HCT116 (cell line): ENCODE data around the gene QSOX1. TPM values are rescaled to one million over a fixed set of nuclear protein-coding genes. Genes with fewer than 3 reads are reported as not detected.

ENCODE experiments used
- ATAC-seq: fragments of 200-7000 bp; cut with Tn5 transposase; 2 replicates; pipeline ENCODE4 v1.9.1; 2020; ENCODE audit warnings: mild to moderate bottlenecking, moderate library complexity
- BruUV-seq: library from RNA; stranded (reverse); fragments of 400-500 nt; replicated peaks from 2 replicates; lab custom pipeline; 2021; lab: Mats Ljungman, UMichigan
- CTCF ChIA-PET: fragments of 300-600 bp; sonication (Branson Sonifier 250); formaldehyde crosslinking; loops from one replicate; lab custom pipeline; 2021; ENCODE audit warnings: antibody characterized with exemption; lab: Charles Lee
- POLR2A ChIA-PET: fragments of 300-600, 350-600 bp; sonication (Branson Sonifier 250); formaldehyde crosslinking; loops from one replicate; lab custom pipeline; 2021; ENCODE audit warnings: antibody characterized with exemption; lab: Charles Lee
- RAD21 ChIA-PET, 2 experiments: fragments of 300-600 bp; sonication (Branson Sonifier 250); formaldehyde crosslinking; loops; one replicate each; lab custom pipeline; 2023; ENCODE audit warnings: low total read pairs in 2 of 2; ENCODE audit not compliant: uncharacterized antibody in 2 of 2, unreplicated experiment in 2 of 2, low non-redundant PET in 1 of 2; lab: Charles Lee
- DNase-seq: peaks from one replicate; pipeline ENCODE4 v3.0.0-alpha.2; 2010; ENCODE audit warnings: low read depth, low spot score
- H2AFZ ChIP-seq: fragments of 200-600 bp; shearing (Covaris generic), sonication (generic); 2 replicates; pipeline ENCODE4 v1.6.1; 2017; ENCODE audit warnings: low read depth, mixed run types, mixed read lengths, antibody characterized with exemption, low read length; ENCODE audit not compliant: poor library complexity, severe bottlenecking
- H3K27ac ChIP-seq: 2 replicates; pipeline ENCODE4 v1.5.1; 2012; ENCODE audit warnings: low read depth, low read length
- H3K27me3 ChIP-seq: fragments of 200-600 bp; sonication (generic); 2 replicates; pipeline ENCODE4 v1.6.1; 2016; ENCODE audit warnings: mixed run types, low read length, mixed read lengths; ENCODE audit not compliant: insufficient read depth
- H3K36me3 ChIP-seq, 2 experiments: fragments of 200-500 bp in 1 of 2; fragments of 200-600 bp in 1 of 2; sonication (Bioruptor generic) in 1 of 2; sonication (generic) in 1 of 2; 2 replicates each; pipeline versions ENCODE4 v1.5.1 to v1.6.1; 2014 to 2016; ENCODE audit warnings: low read length in 2 of 2, inconsistent platforms in 1 of 2, mixed read lengths in 1 of 2, mixed run types in 1 of 2; ENCODE audit not compliant: insufficient read depth in 2 of 2, control insufficient read depth in 1 of 2
- H3K4me1 ChIP-seq, 2 experiments: fragments of 200-600 bp in 1 of 2; sonication (generic) in 1 of 2; 2 replicates each; pipeline versions ENCODE4 v1.5.1 to v1.6.1; 2012 to 2017; ENCODE audit warnings: low read length in 2 of 2, inconsistent platforms in 1 of 2, mild to moderate bottlenecking in 1 of 2, mixed read lengths in 1 of 2, mixed run types in 1 of 2, moderate library complexity in 1 of 2; ENCODE audit not compliant: insufficient read depth in 2 of 2, control insufficient read depth in 1 of 2
- H3K4me2 ChIP-seq: fragments of 200-600 bp; sonication (generic); 2 replicates; pipeline ENCODE4 v1.6.1; 2017; ENCODE audit warnings: mixed run types, low read length, mixed read lengths
- H3K4me3 ChIP-seq, 2 experiments: fragments of 200-600 bp in 1 of 2; sonication (generic) in 1 of 2; replicated peaks in 1 of 2; 2 replicates each; pipeline ENCODE4 v1.5.1; 2011 to 2016; ENCODE audit warnings: low read length in 2 of 2, control low read depth in 1 of 2, low read depth in 1 of 2, mild to moderate bottlenecking in 1 of 2, mixed read lengths in 1 of 2, mixed run types in 1 of 2
- H3K79me2 ChIP-seq: fragments of 200-600 bp; sonication (generic); 2 replicates; pipeline ENCODE4 v1.6.1; 2017; ENCODE audit warnings: mild to moderate bottlenecking, mixed run types, low read length, moderate library complexity, mixed read lengths; ENCODE audit not compliant: insufficient read depth
- H3K9ac ChIP-seq: fragments of 200-600 bp; sonication (generic); 2 replicates; pipeline ENCODE4 v1.6.1; 2016; ENCODE audit warnings: low read length, mixed read lengths
- H3K9me2 ChIP-seq: fragments of 200-600 bp; sonication (generic), shearing (Covaris generic); 2 replicates; pipeline ENCODE4 v1.6.1; 2017; ENCODE audit warnings: mixed run types, mild to moderate bottlenecking, moderate library complexity; ENCODE audit not compliant: insufficient read depth
- H3K9me3 ChIP-seq, 2 experiments: fragments of 200-500 bp in 1 of 2; fragments of 200-600 bp in 1 of 2; sonication (Bioruptor generic) in 1 of 2; sonication (generic) in 1 of 2; 2 replicates each; pipeline ENCODE4 v1.6.1; 2014 to 2017; ENCODE audit warnings: low read length in 2 of 2, mixed read lengths in 2 of 2, inconsistent platforms in 1 of 2, low read depth in 1 of 2, mild to moderate bottlenecking in 1 of 2, mixed run types in 1 of 2, moderate library complexity in 1 of 2; ENCODE audit not compliant: control insufficient read depth in 1 of 2, insufficient read depth in 1 of 2
- H4K20me1 ChIP-seq: fragments of 200-600 bp; sonication (generic), shearing (Covaris generic); 2 replicates; pipeline ENCODE4 v1.6.1; 2017; ENCODE audit warnings: mixed run types, mild to moderate bottlenecking, moderate library complexity; ENCODE audit not compliant: insufficient read depth
- CEBPB ChIP-seq: IDR thresholded peaks from 2 replicates; pipeline ENCODE4 v1.6.1; 2012; ENCODE audit warnings: low read depth
- ELF1 ChIP-seq: IDR thresholded peaks from 2 replicates; pipeline ENCODE4 v1.6.1; 2012; ENCODE audit warnings: low read depth, borderline replicate concordance
- EZH2 ChIP-seq: fragments of 200-600 bp; sonication (generic); IDR thresholded peaks from 2 replicates; pipeline ENCODE4 v1.6.1; 2017; ENCODE audit warnings: antibody characterized with exemption, mixed run types
- FOSL1 ChIP-seq: IDR thresholded peaks from 2 replicates; pipeline ENCODE4 v1.6.1; 2012; ENCODE audit warnings: low read depth
- JUND ChIP-seq: IDR thresholded peaks from 2 replicates; pipeline ENCODE4 v1.6.1; 2012
- POLR2AphosphoS5 ChIP-seq: IDR thresholded peaks from 2 replicates; pipeline ENCODE4 v1.6.1; 2011; ENCODE audit warnings: mild to moderate bottlenecking, low read depth, low read length, moderate library complexity
- RAD21 ChIP-seq: IDR thresholded peaks from 2 replicates; pipeline ENCODE4 v1.6.1; 2012; ENCODE audit warnings: low read depth, mild to moderate bottlenecking
- SIN3A ChIP-seq: IDR thresholded peaks from 2 replicates; pipeline ENCODE4 v1.6.1; 2012; ENCODE audit warnings: low read depth
- SP1 ChIP-seq: IDR thresholded peaks from 2 replicates; pipeline ENCODE4 v1.6.1; 2012; ENCODE audit warnings: low read depth
- SRF ChIP-seq: IDR thresholded peaks from 2 replicates; pipeline ENCODE4 v1.6.1; 2012; ENCODE audit warnings: low read depth
- TCF7L2 ChIP-seq: IDR thresholded peaks from 2 replicates; pipeline ENCODE4 v1.7.0; 2011; ENCODE audit warnings: borderline replicate concordance, inconsistent platforms; ENCODE audit not compliant: insufficient read depth, insufficient read length; ENCODE audit errors: extremely low read depth
- ZNF274 ChIP-seq: fragments of 200-500 bp; sonication (Bioruptor generic); IDR thresholded peaks from 2 replicates; pipeline ENCODE4 v1.6.1; 2014; ENCODE audit warnings: mild to moderate bottlenecking, low read depth, low read length, inconsistent platforms
- intact Hi-C: fragments of 100-400 bp; cut with micrococcal nuclease; formaldehyde crosslinking; loops from 2 replicates; pipeline ENCODE4 v1.10.0; 2022
- total RNA-seq: library from RNA; stranded (reverse); gene quantifications from one replicate; pipeline ENCODE4 v1.2.1, GENCODE V29; 2021; ENCODE audit not compliant: unreplicated experiment
- TF ChIP-seq, protein P1 (sequence below): IDR thresholded peaks from 2 replicates; pipeline ENCODE4 v1.6.1; 2012
- TF ChIP-seq, protein P2 (sequence below): IDR thresholded peaks from 2 replicates; pipeline ENCODE4 v1.6.1; 2012; ENCODE audit warnings: low read depth
- TF ChIP-seq, protein P3 (sequence below): IDR thresholded peaks from 2 replicates; pipeline ENCODE4 v1.6.1; 2012
- TF ChIP-seq, protein P4 (sequence below), 3 experiments: fragments of 200-600 bp in 1 of 3; sonication (generic) in 1 of 3; IDR thresholded peaks in 2 of 3; conservative IDR thresholded peaks in 1 of 3; 2 replicates each; pipeline ENCODE4 v1.5.1; 2012 to 2017; ENCODE audit warnings: low read depth in 2 of 3, low read length in 2 of 3, antibody characterized with exemption in 1 of 3, borderline replicate concordance in 1 of 3, control low read depth in 1 of 3, mild to moderate bottlenecking in 1 of 3, mixed read lengths in 1 of 3, mixed run types in 1 of 3, moderate library complexity in 1 of 3; ENCODE audit not compliant: insufficient read depth in 1 of 3

The QSOX1 gene
- total RNA-seq, 1 experiment from 2014 or later, result 89.2 TPM

DNA sequence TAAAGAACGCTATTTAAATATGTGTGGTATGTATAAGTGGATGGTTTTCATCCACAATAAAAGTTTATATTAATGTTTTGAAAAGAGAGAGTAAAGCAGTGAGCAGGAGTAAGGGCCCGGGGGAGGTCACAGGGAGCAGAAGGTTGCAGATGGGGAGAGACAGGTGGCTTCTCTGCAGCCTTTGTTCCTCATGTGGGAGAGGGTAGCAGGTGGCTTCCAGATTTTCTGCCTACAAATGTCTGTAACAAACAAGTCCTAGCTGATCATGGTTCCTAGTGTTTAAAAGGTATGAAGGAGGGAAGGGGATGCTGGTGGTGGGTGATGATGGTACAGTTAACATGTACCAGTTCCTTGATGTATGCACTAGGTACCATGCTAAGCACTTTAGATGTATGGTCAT lies 18.8 kb downstream of the QSOX1 start:
- no peak overlapping the region for H3K27ac ChIP-seq
- ChIA-PET CTCF (no interaction called here), POLR2A (no interaction called here), RAD21 (no interaction called here)
- no peaks in the 10 kb centered on the region for H4K20me1 ChIP-seq
- peaks cover 11 to 25% of the 10 kb centered on the region in 2 experiments for H3K4me1 ChIP-seq
- no peak overlapping the region for H3K9ac ChIP-seq
- H2AFZ ChIP-seq, result no peak overlapping the region
- H3K4me3 ChIP-seq, result no peak overlapping the region
- TF ChIP-seq ZNF274 (no peak), EZH2 (no peak), JUND (no peak), SP1 (no peak), SRF (no peak), POLR2AphosphoS5 (no peak), SIN3A (no peak), RAD21 (no peak), CEBPB (no peak), ELF1 (no peak), FOSL1 (no peak), TCF7L2 (no peak)
- TF ChIP-seq, protein P1, sequence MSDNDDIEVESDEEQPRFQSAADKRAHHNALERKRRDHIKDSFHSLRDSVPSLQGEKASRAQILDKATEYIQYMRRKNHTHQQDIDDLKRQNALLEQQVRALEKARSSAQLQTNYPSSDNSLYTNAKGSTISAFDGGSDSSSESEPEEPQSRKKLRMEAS, result no peak
- TF ChIP-seq, protein P2, sequence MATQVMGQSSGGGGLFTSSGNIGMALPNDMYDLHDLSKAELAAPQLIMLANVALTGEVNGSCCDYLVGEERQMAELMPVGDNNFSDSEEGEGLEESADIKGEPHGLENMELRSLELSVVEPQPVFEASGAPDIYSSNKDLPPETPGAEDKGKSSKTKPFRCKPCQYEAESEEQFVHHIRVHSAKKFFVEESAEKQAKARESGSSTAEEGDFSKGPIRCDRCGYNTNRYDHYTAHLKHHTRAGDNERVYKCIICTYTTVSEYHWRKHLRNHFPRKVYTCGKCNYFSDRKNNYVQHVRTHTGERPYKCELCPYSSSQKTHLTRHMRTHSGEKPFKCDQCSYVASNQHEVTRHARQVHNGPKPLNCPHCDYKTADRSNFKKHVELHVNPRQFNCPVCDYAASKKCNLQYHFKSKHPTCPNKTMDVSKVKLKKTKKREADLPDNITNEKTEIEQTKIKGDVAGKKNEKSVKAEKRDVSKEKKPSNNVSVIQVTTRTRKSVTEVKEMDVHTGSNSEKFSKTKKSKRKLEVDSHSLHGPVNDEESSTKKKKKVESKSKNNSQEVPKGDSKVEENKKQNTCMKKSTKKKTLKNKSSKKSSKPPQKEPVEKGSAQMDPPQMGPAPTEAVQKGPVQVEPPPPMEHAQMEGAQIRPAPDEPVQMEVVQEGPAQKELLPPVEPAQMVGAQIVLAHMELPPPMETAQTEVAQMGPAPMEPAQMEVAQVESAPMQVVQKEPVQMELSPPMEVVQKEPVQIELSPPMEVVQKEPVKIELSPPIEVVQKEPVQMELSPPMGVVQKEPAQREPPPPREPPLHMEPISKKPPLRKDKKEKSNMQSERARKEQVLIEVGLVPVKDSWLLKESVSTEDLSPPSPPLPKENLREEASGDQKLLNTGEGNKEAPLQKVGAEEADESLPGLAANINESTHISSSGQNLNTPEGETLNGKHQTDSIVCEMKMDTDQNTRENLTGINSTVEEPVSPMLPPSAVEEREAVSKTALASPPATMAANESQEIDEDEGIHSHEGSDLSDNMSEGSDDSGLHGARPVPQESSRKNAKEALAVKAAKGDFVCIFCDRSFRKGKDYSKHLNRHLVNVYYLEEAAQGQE, result no peak
- TF ChIP-seq, protein P3, sequence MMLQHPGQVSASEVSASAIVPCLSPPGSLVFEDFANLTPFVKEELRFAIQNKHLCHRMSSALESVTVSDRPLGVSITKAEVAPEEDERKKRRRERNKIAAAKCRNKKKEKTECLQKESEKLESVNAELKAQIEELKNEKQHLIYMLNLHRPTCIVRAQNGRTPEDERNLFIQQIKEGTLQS, result no peak
- TF ChIP-seq, protein P4, sequence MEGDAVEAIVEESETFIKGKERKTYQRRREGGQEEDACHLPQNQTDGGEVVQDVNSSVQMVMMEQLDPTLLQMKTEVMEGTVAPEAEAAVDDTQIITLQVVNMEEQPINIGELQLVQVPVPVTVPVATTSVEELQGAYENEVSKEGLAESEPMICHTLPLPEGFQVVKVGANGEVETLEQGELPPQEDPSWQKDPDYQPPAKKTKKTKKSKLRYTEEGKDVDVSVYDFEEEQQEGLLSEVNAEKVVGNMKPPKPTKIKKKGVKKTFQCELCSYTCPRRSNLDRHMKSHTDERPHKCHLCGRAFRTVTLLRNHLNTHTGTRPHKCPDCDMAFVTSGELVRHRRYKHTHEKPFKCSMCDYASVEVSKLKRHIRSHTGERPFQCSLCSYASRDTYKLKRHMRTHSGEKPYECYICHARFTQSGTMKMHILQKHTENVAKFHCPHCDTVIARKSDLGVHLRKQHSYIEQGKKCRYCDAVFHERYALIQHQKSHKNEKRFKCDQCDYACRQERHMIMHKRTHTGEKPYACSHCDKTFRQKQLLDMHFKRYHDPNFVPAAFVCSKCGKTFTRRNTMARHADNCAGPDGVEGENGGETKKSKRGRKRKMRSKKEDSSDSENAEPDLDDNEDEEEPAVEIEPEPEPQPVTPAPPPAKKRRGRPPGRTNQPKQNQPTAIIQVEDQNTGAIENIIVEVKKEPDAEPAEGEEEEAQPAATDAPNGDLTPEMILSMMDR (IDR thresholded peaks at IDR 0.05 in 2 of 3, conservative IDR thresholded peaks at IDR 0.05 in 1 of 3; ENCODE audit: borderline replicate concordance in 1 of 3, insufficient read depth in 1 of 3, low read depth in 2 of 3, low read length in 2 of 3), result no peak
- no peaks in the 10 kb centered on the region for H3K9me2 ChIP-seq
- DNase-seq, result no peak
- H3K36me3 ChIP-seq, result no peaks in the 10 kb centered on the region
- intact Hi-C loops, result no loop called here
- no peaks in the 10 kb centered on the region for H3K9me3 ChIP-seq
- H3K4me2 ChIP-seq, result no peak overlapping the region
- H3K27me3 ChIP-seq, result no peaks in the 10 kb centered on the region
- ATAC-seq, result no peak
- BruUV-seq, result no TSS peak
- no peaks in the 10 kb centered on the region for H3K79me2 ChIP-seq
